Activated CD4-positive, alpha-beta memory T cell treated with anti-CD3 and anti-CD28 coated beads, Interleukin-2, amount 10 ng/mL, durations not matched to agents 7 days and 5 days (primary cell): ENCODE measurements around the gene BIN2. TPM values are rescaled to one million over a fixed set of nuclear protein-coding genes. Genes with fewer than 3 reads are reported as not detected.
"Not testable (repeated sequence)": the region's sequence is repeated elsewhere in the genome, so short reads cannot be mapped to it uniquely, and the experiment has no call there.

Experiments used
- CTCF ChIA-PET: fragments of 350-600 bp; sonication (Branson Sonifier 250); formaldehyde crosslinking; loops from one replicate; lab custom pipeline; 2021; ENCODE audit warnings: antibody characterized with exemption, inconsistent platforms; lab: Charles Lee
- POLR2A ChIA-PET: fragments of 350-600 bp; sonication (Branson Sonifier 250); formaldehyde crosslinking; loops from one replicate; lab custom pipeline; 2021; ENCODE audit warnings: antibody characterized with exemption; lab: Charles Lee
- DNase-seq: peaks from one replicate; pipeline ENCODE4 v3.0.0-alpha.2; 2020
- H3K27ac Mint-ChIP-seq: one replicate; pipeline ENCODE4 v1.8.0; 2021; ENCODE audit warnings: mild to moderate bottlenecking, mixed read lengths
- H3K27me3 Mint-ChIP-seq: one replicate; pipeline ENCODE4 v1.8.0; 2021; ENCODE audit warnings: mixed read lengths
- H3K36me3 Mint-ChIP-seq: one replicate; pipeline ENCODE4 v1.8.0; 2021; ENCODE audit warnings: low read depth, mixed read lengths
- H3K4me1 Mint-ChIP-seq: one replicate; pipeline ENCODE4 v1.8.0; 2021; ENCODE audit warnings: mixed read lengths
- H3K4me3 Mint-ChIP-seq: one replicate; pipeline ENCODE4 v1.8.0; 2021; ENCODE audit warnings: mild to moderate bottlenecking, mixed read lengths
- H3K9me3 Mint-ChIP-seq: one replicate; pipeline ENCODE4 v1.8.0; 2021; ENCODE audit warnings: mixed read lengths
- total RNA-seq, 2 experiments: library from RNA; stranded (reverse); gene quantifications; one replicate each; pipeline ENCODE4 v1.2.3, GENCODE V29; 2021

BIN2 gene
- total RNA-seq, 2 experiments from 2014 or later: 206 to 214 TPM

- H3K4me3 Mint-ChIP-seq, POLR2A ChIA-PET, H3K4me1 Mint-ChIP-seq, DNase-seq, H3K9me3 Mint-ChIP-seq, H3K27me3 Mint-ChIP-seq, H3K27ac Mint-ChIP-seq: not testable (repeated sequence)
- CTCF ChIA-PET: interaction anchor here (0.8 to 3.5 kb wide), 2 partner anchors 40 to 82 kb away, joined by 3 to 16 read pairs; no protein-coding TSS in a partner anchor
- peaks cover 56% of the 10 kb centered on the region for H3K36me3 Mint-ChIP-seq
Observed at GRCh38 chr12:51300768-51301167, 23.2 kb downstream of the BIN2 start.

GRCh38 chr12:51295651-51296050 is 28.3 kb downstream of the BIN2 start:
- ChIA-PET POLR2A (no interaction called here), CTCF (interaction anchor here (0.6 to 2.6 kb wide), 2 partner anchors 45 to 117 kb away, joined by 3 to 10 read pairs; no protein-coding TSS in a partner anchor)
- Mint-ChIP-seq H3K36me3 (peaks cover 53% of the 10 kb centered on the region), H3K9me3 (no peaks in the 10 kb centered on the region), H3K4me1 (peaks cover 1% of the 10 kb centered on the region), H3K4me3 (no peak overlapping the region), H3K27me3 (no peaks in the 10 kb centered on the region), H3K27ac (no peak overlapping the region)
- no peak for DNase-seq

GRCh38 chr12:51294097-51294496 is 29.9 kb downstream of the BIN2 start:
- DNase-seq, H3K4me1 Mint-ChIP-seq, H3K9me3 Mint-ChIP-seq, H3K4me3 Mint-ChIP-seq, POLR2A ChIA-PET, H3K27me3 Mint-ChIP-seq, H3K27ac Mint-ChIP-seq: not testable (repeated sequence)
- H3K36me3 Mint-ChIP-seq: peaks cover 54% of the 10 kb centered on the region
- CTCF ChIA-PET: interaction anchor here (0.6 to 2.7 kb wide), 3 partner anchors 47 to 248 kb away, joined by 3 to 12 read pairs (median 5); no protein-coding TSS in a partner anchor

- no peak for DNase-seq
- Mint-ChIP-seq H3K4me1 (peaks cover 1% of the 10 kb centered on the region), H3K27me3 (no peaks in the 10 kb centered on the region), H3K36me3 (peaks cover 55% of the 10 kb centered on the region), H3K27ac (no peak overlapping the region), H3K9me3 (no peaks in the 10 kb centered on the region), H3K4me3 (no peak overlapping the region)
- CTCF ChIA-PET: interaction anchor here (1.7 to 2.7 kb wide), 2 partner anchors 48 to 58 kb away, joined by 5 to 12 read pairs; no protein-coding TSS in a partner anchor
- POLR2A ChIA-PET: no interaction called here
Observed at GRCh38 chr12:51293696-51294095, 30.3 kb downstream of the BIN2 start.

GRCh38 chr12:51291603-51292513 is 32.1 kb downstream of the BIN2 start:
- not testable (repeated sequence) for DNase-seq, H3K27ac Mint-ChIP-seq, H3K4me1 Mint-ChIP-seq, H3K9me3 Mint-ChIP-seq, H3K27me3 Mint-ChIP-seq, H3K4me3 Mint-ChIP-seq
- ChIA-PET CTCF (interaction anchor here (2.7 kb wide), 1 partner anchor 50 kb away, joined by 12 read pairs; no protein-coding TSS in a partner anchor), POLR2A (interaction anchor here (0.7 kb wide), 1 partner anchor 59 kb away, joined by 3 read pairs; no protein-coding TSS in a partner anchor)
- peaks cover 58% of the 10 kb centered on the region for H3K36me3 Mint-ChIP-seq

GRCh38 chr12:51285843-51286242 is 38.1 kb downstream of the BIN2 start:
- Mint-ChIP-seq H3K4me3 (no peak overlapping the region), H3K9me3 (no peaks in the 10 kb centered on the region), H3K4me1 (no peaks in the 10 kb centered on the region), H3K27me3 (no peaks in the 10 kb centered on the region), H3K36me3 (peaks cover 53% of the 10 kb centered on the region), H3K27ac (no peak overlapping the region)
- no peak for DNase-seq
- CTCF ChIA-PET: interaction anchor here (1.4 kb wide), 1 partner anchor 55 kb away, joined by 3 read pairs; no protein-coding TSS in a partner anchor
- POLR2A ChIA-PET: interaction anchor here (1.5 kb wide), 1 partner anchor 47 kb away, joined by 4 read pairs; the partner anchor contains the start of gene DAZAP2

GRCh38 chr12:51281202-51281924 is 42.6 kb downstream of the BIN2 start:
- Mint-ChIP-seq H3K36me3 (peaks cover 35% of the 10 kb centered on the region), H3K9me3 (no peaks in the 10 kb centered on the region), H3K4me1 (no peaks in the 10 kb centered on the region), H3K4me3 (no peak overlapping the region), H3K27ac (no peak overlapping the region), H3K27me3 (no peaks in the 10 kb centered on the region)
- no peak for DNase-seq
- ChIA-PET POLR2A (interaction anchor here (0.6 to 1.0 kb wide), 2 partner anchors 41 to 199 kb away, joined by 3 to 5 read pairs; no protein-coding TSS in a partner anchor), CTCF (interaction anchor here (2.8 kb wide), 1 partner anchor 60 kb away, joined by 11 read pairs; no protein-coding TSS in a partner anchor)

GRCh38 chr12:51275088-51275487 is 48.9 kb downstream of the BIN2 start:
- Mint-ChIP-seq H3K27ac (no peak overlapping the region), H3K9me3 (no peaks in the 10 kb centered on the region), H3K27me3 (peaks cover 17% of the 10 kb centered on the region), H3K4me3 (no peak overlapping the region), H3K36me3 (peaks cover 5% of the 10 kb centered on the region), H3K4me1 (peaks cover 9% of the 10 kb centered on the region)
- POLR2A ChIA-PET: interaction anchor here (0.9 to 1.3 kb wide), 2 partner anchors 34 to 57 kb away, joined by 3 read pairs; no protein-coding TSS in a partner anchor
- CTCF ChIA-PET: interaction anchor here (1.6 kb wide), 1 partner anchor 66 kb away, joined by 7 read pairs; no protein-coding TSS in a partner anchor
- no peak for DNase-seq

- POLR2A ChIA-PET, H3K4me3 Mint-ChIP-seq, H3K36me3 Mint-ChIP-seq, DNase-seq, CTCF ChIA-PET, H3K9me3 Mint-ChIP-seq, H3K27ac Mint-ChIP-seq: not testable (repeated sequence)
- Mint-ChIP-seq H3K27me3 (peaks cover 26% of the 10 kb centered on the region), H3K4me1 (peaks cover 17% of the 10 kb centered on the region)
Observed at GRCh38 chr12:51272810-51273209, 51.2 kb downstream of the BIN2 start.

- no peak for DNase-seq
- CTCF ChIA-PET: interaction anchor here (0.7 to 5.5 kb wide), 5 partner anchors 32 to 80 kb away, joined by 3 to 87 read pairs (median 3); partner anchors contain the start of gene DAZAP2
- POLR2A ChIA-PET: interaction anchor here (1.0 to 3.2 kb wide), 6 partner anchors 32 to 188 kb away, joined by 3 to 15 read pairs (median 6); partner anchors contain the start of genes CSRNP2 and DAZAP2
- no peak overlapping the region for H3K27ac Mint-ChIP-seq
- H3K4me3 Mint-ChIP-seq: peak overlapping the region; percentile 86
- H3K27me3 Mint-ChIP-seq: peaks cover 28% of the 10 kb centered on the region
- H3K9me3 Mint-ChIP-seq: no peaks in the 10 kb centered on the region
- H3K4me1 Mint-ChIP-seq: peaks cover 20% of the 10 kb centered on the region
- peaks cover 5% of the 10 kb centered on the region for H3K36me3 Mint-ChIP-seq
Observed at GRCh38 chr12:51270951-51271518, 52.9 kb downstream of the BIN2 start.

- DNase-seq: peak; percentile 47
- Mint-ChIP-seq H3K27ac (no peak within 1 kb of the TSS), H3K9me3 (no peaks in the 10 kb centered on the region), H3K4me1 (peaks cover 25% of the 10 kb centered on the region), H3K27me3 (peaks cover 28% of the 10 kb centered on the region), H3K4me3 (peak within 1 kb of the TSS; percentile 86), H3K36me3 (peaks cover 8% of the 10 kb centered on the region)
- ChIA-PET POLR2A (interaction anchor here (1.0 to 3.2 kb wide), 7 partner anchors 32 to 187 kb away, joined by 3 to 15 read pairs (median 4); partner anchors contain the start of genes CSRNP2 and DAZAP2), CTCF (interaction anchor here (0.6 to 5.5 kb wide), 12 partner anchors 13 to 150 kb away, joined by 3 to 87 read pairs (median 4); partner anchors contain the start of genes DAZAP2 and POU6F1)
Observed at GRCh38 chr12:51270067-51270950, 53.7 kb downstream of the BIN2 start, which contains the start of gene SMAGP. Gene SMAGP (minus strand): TSS chr12:51270415. CDS start chr12:51269278, 1,137 bp downstream.
